ENCODE results near the gene PTGER3.

GRCh38 chr1:71087060-71087459 lies 39.4 kb upstream of the PTGER3 start:
- TF ChIP-seq CTCF (IDR thresholded peaks at IDR 0.05) (no peak), POLR2AphosphoS5 (IDR thresholded peaks at IDR 0.05; ENCODE audit: low read depth, low read length) (no peak)

Measured in Panc1 (cell line).